Activated B cell treated with CpG ODN at 0.5 μM for 24 hours (primary cell): Measurements from ENCODE around the gene FOXP1. TPM values are rescaled to one million over a fixed set of nuclear protein-coding genes. Genes with fewer than 3 reads are reported as not detected.

ENCODE experiments used
- ATAC-seq: fragments of 200-7000 bp; cut with Tn5 transposase; one replicate; pipeline ENCODE4 v1.10.0; 2021; ENCODE audit warnings: low read depth, mild to moderate bottlenecking, moderate library complexity
- CTCF ChIA-PET: fragments of 350-600 bp; sonication (Branson Sonifier 250); formaldehyde crosslinking; loops from one replicate; lab custom pipeline; 2021; ENCODE audit warnings: antibody characterized with exemption; lab: Charles Lee
- POLR2A ChIA-PET: fragments of 350-600 bp; sonication (Branson Sonifier 250); formaldehyde crosslinking; loops from one replicate; lab custom pipeline; 2021; ENCODE audit warnings: antibody characterized with exemption; lab: Charles Lee
- DNase-seq: peaks from one replicate; pipeline ENCODE4 v3.0.0; 2022
- H3K27ac Mint-ChIP-seq: one replicate; pipeline ENCODE4 v1.8.0; 2020; ENCODE audit warnings: mixed read lengths
- H3K27me3 Mint-ChIP-seq: one replicate; pipeline ENCODE4 v1.8.0; 2021; ENCODE audit warnings: mixed read lengths
- H3K36me3 Mint-ChIP-seq: one replicate; pipeline ENCODE4 v1.8.0; 2021; ENCODE audit warnings: low read depth, mixed read lengths
- H3K4me1 Mint-ChIP-seq: one replicate; pipeline ENCODE4 v1.8.0; 2021; ENCODE audit warnings: mixed read lengths
- H3K4me3 Mint-ChIP-seq: one replicate; pipeline ENCODE4 v1.8.0; 2020; ENCODE audit warnings: mild to moderate bottlenecking, mixed read lengths
- H3K9me3 Mint-ChIP-seq: one replicate; pipeline ENCODE4 v1.8.0; 2020; ENCODE audit warnings: mixed read lengths
- CTCF ChIP-seq: fragments of 200-600 bp; IDR thresholded peaks from one replicate; pipeline ENCODE4 v1.8.0; 2022; ENCODE audit warnings: antibody characterized with exemption, mild to moderate bottlenecking
- intact Hi-C: fragments of 100-400 bp; cut with micrococcal nuclease; formaldehyde crosslinking; loops from one replicate; pipeline ENCODE4 v1.15.1; 2024
- total RNA-seq: library from RNA; stranded (reverse); gene quantifications from 2 replicates; pipeline ENCODE4 v1.2.3, GENCODE V29; 2022

FOXP1 gene
- total RNA-seq, 1 donor from 2014 or later: 563 TPM

- intact Hi-C loops: loop anchor here (10.0 kb wide), 1 partner anchor 614 kb away; the partner anchor contains the start of gene FOXP1
- CTCF ChIA-PET: interaction anchor here (0.6 kb wide), 1 partner anchor 203 kb away, joined by 3 read pairs; no protein-coding TSS in a partner anchor
- Mint-ChIP-seq H3K27me3 (no peaks in the 10 kb centered on the region), H3K36me3 (peaks cover 91% of the 10 kb centered on the region), H3K4me1 (peaks cover 10% of the 10 kb centered on the region), H3K4me3 (no peak overlapping the region), H3K9me3 (no peaks in the 10 kb centered on the region), H3K27ac (no peak overlapping the region)
- ATAC-seq (no peak), DNase-seq (no peak)
- no peak for TF ChIP-seq CTCF
- POLR2A ChIA-PET: no interaction called here
Observed at GRCh38 chr3:70970952-70971351, 612.6 kb downstream of the FOXP1 start.

- Mint-ChIP-seq H3K36me3 (peaks cover 92% of the 10 kb centered on the region), H3K27ac (no peak overlapping the region), H3K27me3 (no peaks in the 10 kb centered on the region), H3K4me3 (no peak overlapping the region), H3K4me1 (peaks cover 10% of the 10 kb centered on the region), H3K9me3 (no peaks in the 10 kb centered on the region)
- intact Hi-C loops: loop anchor here (10.0 kb wide), 1 partner anchor 615 kb away; the partner anchor contains the start of gene FOXP1
- POLR2A ChIA-PET: no interaction called here
- DNase-seq (no peak), ATAC-seq (no peak)
- no peak for TF ChIP-seq CTCF
- CTCF ChIA-PET: no interaction called here
Observed at GRCh38 chr3:70970171-70970570, 613.4 kb downstream of the FOXP1 start.

- POLR2A ChIA-PET: no interaction called here
- H3K27ac Mint-ChIP-seq: no peak overlapping the region
Observed at GRCh38 chr3:70963431-70964275, 619.9 kb downstream of the FOXP1 start.

GRCh38 chr3:70959506-70960291 is 623.8 kb downstream of the FOXP1 start:
- peaks cover 92% of the 10 kb centered on the region for H3K36me3 Mint-ChIP-seq
- H3K9me3 Mint-ChIP-seq: no peaks in the 10 kb centered on the region
- CTCF ChIA-PET: no interaction called here
- POLR2A ChIA-PET: no interaction called here
- TF ChIP-seq CTCF: no peak
- intact Hi-C loops: no loop called here
- H3K27ac Mint-ChIP-seq: no peak overlapping the region
- DNase-seq: no peak
- no peaks in the 10 kb centered on the region for H3K4me1 Mint-ChIP-seq
- ATAC-seq: no peak
- no peak overlapping the region for H3K4me3 Mint-ChIP-seq
- H3K27me3 Mint-ChIP-seq: no peaks in the 10 kb centered on the region

More at GRCh38 chr3:70963431-70964275, 619.9 kb downstream of the FOXP1 start:
- H3K4me3 Mint-ChIP-seq: no peak overlapping the region
- no peak for ATAC-seq
- no peaks in the 10 kb centered on the region for H3K4me1 Mint-ChIP-seq
- peaks cover 92% of the 10 kb centered on the region for H3K36me3 Mint-ChIP-seq
- no peak for DNase-seq
- H3K9me3 Mint-ChIP-seq: no peaks in the 10 kb centered on the region
- CTCF ChIA-PET: no interaction called here
- H3K27me3 Mint-ChIP-seq: no peaks in the 10 kb centered on the region
- intact Hi-C loops: no loop called here
- TF ChIP-seq CTCF: no peak
